NCI-H2227 (cell line): ENCODE data around the gene GHRHR.

Source experiments
- DNase-seq: peaks from one replicate; lab custom pipeline; 2025; ENCODE audit not compliant: unreplicated experiment; lab: John Stamatoyannopoulos, UW

GHRHR gene

GRCh38 chr7:30963842-30964241 lies at the start of gene GHRHR:
Gene GHRHR (plus strand): TSS chr7:30963953. CDS start chr7:30964069, 116 bp downstream.
- DNase-seq, result no peak

- DNase-seq, result no peak
Observed at GRCh38 chr7:30914596-30914995, 49.2 kb upstream of the GHRHR start.

- DNase-seq, result no peak
Observed at GRCh38 chr7:30915005-30915601, 48.6 kb upstream of the GHRHR start.

GRCh38 chr7:30915751-30916150 lies 48.0 kb upstream of the GHRHR start:
- DNase-seq, result no peak

GRCh38 chr7:30916255-30916654 lies 47.5 kb upstream of the GHRHR start:
- DNase-seq, result no peak

GRCh38 chr7:30916767-30917166 lies 47.0 kb upstream of the GHRHR start:
- DNase-seq, result no peak

- no peak for DNase-seq
Observed at GRCh38 chr7:30917216-30917893, 46.4 kb upstream of the GHRHR start.

GRCh38 chr7:30918676-30919075 lies 45.1 kb upstream of the GHRHR start:
- DNase-seq, result no peak

GRCh38 chr7:30920021-30920583 lies 43.7 kb upstream of the GHRHR start:
- DNase-seq, result peak; percentile 50

- DNase-seq, result no peak
Observed at GRCh38 chr7:30920584-30921539, 42.9 kb upstream of the GHRHR start.

- DNase-seq, result no peak
Observed at GRCh38 chr7:30921540-30922401, 42.0 kb upstream of the GHRHR start.

- DNase-seq, result no peak
Observed at GRCh38 chr7:30922596-30922995, 41.2 kb upstream of the GHRHR start.

GRCh38 chr7:30923009-30923773 lies 40.6 kb upstream of the GHRHR start:
- no peak for DNase-seq

GRCh38 chr7:30923774-30924413 lies 39.9 kb upstream of the GHRHR start:
- DNase-seq, result no peak

GRCh38 chr7:30924624-30925023 lies 39.1 kb upstream of the GHRHR start:
- DNase-seq, result no peak

- no peak for DNase-seq
Observed at GRCh38 chr7:30925117-30925516, 38.6 kb upstream of the GHRHR start.

- no peak for DNase-seq
Observed at GRCh38 chr7:30925913-30926312, 37.8 kb upstream of the GHRHR start.

- no peak for DNase-seq
Observed at GRCh38 chr7:30926313-30926712, 37.4 kb upstream of the GHRHR start.

GRCh38 chr7:30927040-30927439 lies 36.7 kb upstream of the GHRHR start:
- DNase-seq, result no peak
